GM19035 (cell line): ENCODE data around the gene CUTC.
A peak's percentile ranks its signal among the peaks of the same experiment; 100 is the strongest.
"Not testable (repeated sequence)": the region's sequence is repeated elsewhere in the genome, so short reads cannot be mapped to it uniquely, and the experiment has no call there.

Source experiments
- ATAC-seq: cut with Tn5 transposase; IDR thresholded peaks from one replicate; pipeline ENCODE4 v1.9.1; 2021; ENCODE audit not compliant: unreplicated experiment

CUTC gene

DNA sequence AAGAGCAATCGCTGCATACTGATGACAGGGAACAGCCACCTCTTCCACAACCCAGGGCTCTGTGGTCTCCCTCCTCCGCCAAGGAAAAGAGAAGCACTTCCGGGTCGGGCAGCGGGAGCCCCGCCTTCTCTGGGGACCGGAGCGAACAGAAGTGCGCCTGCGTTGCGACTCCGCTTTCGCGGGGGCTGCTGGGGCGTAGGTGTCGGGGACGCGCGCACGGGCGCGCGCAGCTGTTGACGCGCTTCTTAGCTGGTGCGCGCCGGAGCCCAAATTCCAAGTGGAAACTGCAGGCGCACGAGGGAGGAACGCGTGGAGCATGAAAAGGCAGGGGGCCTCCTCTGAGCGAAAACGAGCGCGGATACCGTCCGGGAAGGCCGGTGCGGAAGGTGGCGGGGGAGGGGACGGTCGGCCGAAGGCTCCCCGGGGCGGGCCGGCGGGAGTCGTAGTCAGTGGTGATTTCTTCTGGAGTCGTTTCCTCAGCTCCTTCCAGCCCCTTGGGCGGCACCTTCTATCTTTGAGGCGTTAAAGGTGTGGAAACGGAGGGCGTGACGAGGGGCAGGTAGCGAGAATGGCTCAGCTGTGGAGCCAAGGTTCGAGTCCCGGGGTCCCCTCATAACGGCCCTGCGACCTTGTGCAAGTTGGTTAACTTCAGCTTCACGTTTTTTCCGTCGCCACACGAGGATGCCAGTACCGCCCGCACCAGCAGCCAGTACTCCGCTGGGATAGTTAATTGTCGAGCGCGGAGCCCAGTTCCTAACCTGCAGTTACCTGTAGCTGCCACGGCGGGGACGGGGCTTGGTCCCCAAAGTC lies at the start of gene CUTC, which contains the start of gene COX15:
TSS of gene CUTC (plus strand) at position 202 of the 810 bp plus-strand sequence. CDS start at position 317, 115 bp downstream.
TSS of gene COX15 (minus strand) at position 95 of the 810 bp plus-strand sequence. CDS start at position 17, 78 bp downstream.
- ATAC-seq, result peak; percentile 86

DNA sequence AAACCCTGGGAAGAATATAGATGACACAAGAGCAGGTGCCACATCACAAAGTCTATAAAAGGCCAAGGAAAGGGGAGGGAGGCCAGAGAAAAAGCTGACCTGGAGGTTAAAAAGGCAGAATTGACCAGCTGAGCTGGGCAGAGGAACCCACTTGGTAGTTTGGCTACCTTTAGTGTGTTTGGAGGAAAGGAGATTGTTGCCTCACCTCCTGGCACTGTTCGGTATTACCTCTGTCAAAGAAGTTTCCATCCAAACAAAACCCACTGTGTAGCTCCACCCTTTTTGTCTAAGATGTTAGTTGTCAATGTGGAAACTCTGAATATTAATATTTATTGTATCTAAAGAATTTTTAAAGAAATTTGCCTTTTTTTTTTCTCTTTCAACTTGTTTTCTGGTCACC lies 49.3 kb upstream of the CUTC start:
- ATAC-seq, result no peak

GRCh38 chr10:99685597-99685967 lies 46.5 kb upstream of the CUTC start:
- no peak for ATAC-seq

- no peak for ATAC-seq
Observed at GRCh38 chr10:99689461-99689860, 42.6 kb upstream of the CUTC start.

DNA sequence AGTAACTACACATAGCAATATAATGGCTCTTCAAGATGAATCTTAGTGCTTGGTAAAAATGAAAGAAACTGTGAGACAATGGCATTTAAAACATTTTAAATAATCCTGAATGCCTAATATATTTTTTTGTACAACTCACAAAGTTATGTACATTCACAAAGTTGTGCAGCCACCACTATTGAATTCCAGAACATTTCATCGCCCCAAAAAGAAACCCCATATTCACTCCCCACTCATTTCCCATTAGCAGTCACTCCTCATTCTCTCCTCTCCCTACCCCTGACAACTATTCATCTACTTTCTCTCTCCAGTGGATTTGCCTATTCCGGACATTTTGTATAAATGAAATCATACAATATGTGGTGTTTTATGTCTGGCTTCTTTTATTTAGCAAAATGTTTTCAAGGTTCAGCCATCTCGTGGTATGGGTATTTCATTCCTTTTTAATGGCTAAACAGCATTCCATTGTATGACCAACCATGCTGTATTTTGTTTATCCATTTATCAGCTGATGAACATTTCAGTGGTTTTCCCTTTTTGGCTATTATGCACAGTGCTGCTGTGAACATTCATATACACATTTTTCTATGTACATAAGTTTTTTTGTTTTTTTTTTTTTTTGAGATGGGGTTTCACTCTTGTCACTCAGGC lies 38.0 kb upstream of the CUTC start:
- ATAC-seq, result no peak

- ATAC-seq, result no peak
Observed at GRCh38 chr10:99695761-99696160, 36.3 kb upstream of the CUTC start.

GRCh38 chr10:99698504-99699080 lies 33.4 kb upstream of the CUTC start:
- ATAC-seq, result no peak

- ATAC-seq, result no peak
Observed at GRCh38 chr10:99700649-99701048, 31.4 kb upstream of the CUTC start.

DNA sequence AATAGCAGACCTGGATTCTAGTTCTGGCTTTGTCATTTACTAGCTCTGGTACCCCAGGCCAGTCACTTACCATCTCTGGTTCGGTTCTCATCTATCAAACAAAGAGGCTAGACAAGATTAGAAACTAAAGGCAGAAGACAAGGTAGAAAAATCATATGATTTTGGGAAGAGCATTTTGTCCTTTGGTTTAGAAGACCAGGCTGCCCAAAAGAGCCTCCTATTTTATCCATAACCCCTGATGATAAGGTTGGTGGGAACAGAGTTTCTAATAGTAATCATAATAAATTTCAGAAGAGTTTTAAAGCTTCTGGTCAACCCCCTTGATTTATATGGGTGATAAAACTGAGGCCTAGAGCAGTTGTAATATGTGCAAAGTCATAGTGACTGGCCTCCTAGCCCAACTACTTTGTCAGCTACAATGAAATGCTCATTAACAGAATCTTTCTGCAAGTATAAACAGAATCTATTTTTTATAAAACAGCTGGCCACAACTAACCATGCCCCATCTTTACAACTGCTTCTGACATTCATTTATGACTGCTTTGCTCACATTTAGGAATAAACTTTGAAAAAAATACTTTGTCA lies 23.5 kb upstream of the CUTC start:
- no peak for ATAC-seq

- peak; percentile 59 for ATAC-seq
Observed at GRCh38 chr10:99709480-99710229, 22.4 kb upstream of the CUTC start.

- no peak for ATAC-seq
Observed at GRCh38 chr10:99711129-99711719, 20.8 kb upstream of the CUTC start.

DNA sequence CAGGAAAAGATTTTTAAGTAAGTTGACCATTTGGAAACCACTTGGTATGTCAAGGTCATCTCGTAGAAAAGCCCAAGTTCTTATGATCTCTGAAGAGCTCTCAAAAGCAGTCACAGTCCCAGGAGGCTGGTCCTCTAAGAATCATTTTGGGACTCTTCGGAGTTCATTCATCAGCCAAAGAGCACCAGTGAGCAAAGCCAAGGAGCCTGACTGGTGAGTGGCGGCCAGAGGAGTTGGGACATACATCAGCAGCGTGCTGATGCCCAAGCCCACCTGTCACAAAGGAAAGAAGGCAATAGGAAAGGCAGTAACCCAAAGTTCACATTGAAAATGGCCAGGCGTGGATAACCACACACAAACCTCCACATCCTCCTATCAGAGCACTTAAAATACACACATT lies 17.6 kb upstream of the CUTC start:
- no peak for ATAC-seq

- no peak for ATAC-seq
Observed at GRCh38 chr10:99720387-99720786, 11.6 kb upstream of the CUTC start.

DNA sequence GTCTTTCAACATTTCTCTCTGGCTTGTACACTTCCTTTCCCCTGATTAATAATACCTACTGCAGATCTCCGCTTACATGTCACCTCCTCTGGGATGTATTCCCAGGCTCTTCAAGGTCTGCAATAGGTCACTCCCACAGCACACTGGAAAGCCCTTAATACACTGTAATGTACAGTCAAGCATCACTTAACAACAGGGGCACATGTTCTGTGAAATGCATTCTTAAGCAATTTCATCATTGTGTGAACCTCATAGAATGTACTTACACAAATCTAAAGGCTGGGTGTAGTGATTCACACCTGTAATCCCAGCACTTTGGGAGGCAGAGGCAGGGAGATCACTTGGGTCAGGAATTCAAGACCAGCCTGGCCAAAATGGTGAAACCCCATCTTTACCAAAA lies 2.0 kb upstream of the CUTC start:
- ATAC-seq, result no peak

DNA sequence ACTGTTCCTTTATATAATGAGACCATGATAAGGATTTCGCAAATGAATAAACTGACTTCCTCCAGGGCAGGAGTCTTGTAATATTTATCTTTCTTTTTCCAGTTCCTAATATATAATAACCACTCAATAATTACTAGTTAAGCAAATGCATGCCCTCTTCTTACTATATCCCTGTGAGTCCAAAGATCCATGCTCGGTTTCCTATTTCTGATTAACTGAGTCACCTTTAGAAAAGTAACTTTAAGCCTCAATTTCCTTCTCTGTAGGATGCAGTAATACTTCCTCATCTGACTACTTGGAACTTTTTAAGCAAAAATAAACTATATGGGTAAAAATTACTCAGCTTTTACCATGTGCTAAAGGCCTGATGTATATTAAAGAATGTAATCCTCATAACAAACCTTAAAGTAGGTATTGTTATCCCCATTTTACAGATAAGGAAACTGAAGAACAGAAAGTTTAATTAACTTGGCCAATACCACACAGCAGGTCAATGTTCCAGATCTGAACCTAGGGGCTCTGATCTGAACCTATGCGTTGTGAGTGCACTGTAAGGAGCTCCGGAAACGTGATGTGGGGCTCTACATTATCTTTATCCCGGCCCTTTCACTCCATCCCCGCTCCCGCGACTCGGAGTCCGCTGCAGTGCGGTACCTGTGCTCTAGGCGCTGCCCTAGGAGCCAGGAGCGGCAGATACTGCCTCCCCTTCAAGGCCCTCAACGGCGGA lies 565 bp upstream of the CUTC start:
- no peak for ATAC-seq

GRCh38 chr10:99733366-99733765 lies 1.3 kb downstream of the CUTC start:
- no peak for ATAC-seq

GRCh38 chr10:99734111-99734510 lies 2.1 kb downstream of the CUTC start:
- not testable (repeated sequence) for ATAC-seq

DNA sequence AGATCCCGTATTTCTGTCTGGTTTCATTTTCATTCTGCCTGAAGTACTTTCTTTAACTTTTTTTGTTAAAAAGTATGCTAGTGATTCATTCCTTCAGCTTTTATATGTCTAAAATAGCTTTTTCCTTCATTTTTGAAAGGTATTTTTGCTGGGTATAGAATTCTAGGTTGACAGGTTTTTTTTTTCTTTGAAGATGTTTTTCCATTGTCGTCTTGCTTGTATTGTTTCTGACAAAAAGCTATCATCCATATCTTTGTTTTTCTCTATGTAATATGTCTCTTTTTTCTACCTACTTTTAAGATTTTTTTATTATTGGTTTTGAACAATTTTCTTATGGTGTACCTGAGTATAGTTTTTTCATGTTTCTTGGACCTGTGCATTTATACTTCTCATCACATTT lies 8.2 kb downstream of the CUTC start:
- no peak for ATAC-seq

- no peak for ATAC-seq
Observed at GRCh38 chr10:99740933-99741559, 9.0 kb downstream of the CUTC start.
